ENCODE data around the gene EPHB1. TPM values are rescaled to one million over a fixed set of nuclear protein-coding genes. Genes with fewer than 3 reads are reported as not detected.

EPHB1 gene
- total RNA-seq, 1 experiment from 2014 or later = 7.0 TPM

- H3K9me3 Mint-ChIP-seq = 0 out of 2 replicates have a peak, but pooled peaks cover 5% of the 10 kb centered on the region
- DNase-seq (ENCODE audit: low spot score) (no peak), ATAC-seq (no peak)
- H3K36me3 Mint-ChIP-seq = no peaks in the 10 kb centered on the region
- TF ChIP-seq OVOL2 (CRISPR knock-in tag; IDR thresholded peaks at IDR 0.05; ENCODE audit: borderline replicate concordance) = no peak
- TF ChIP-seq E2F5 (CRISPR knock-in tag; IDR thresholded peaks at IDR 0.05) = no peak
- no peak for TF ChIP-seq TEAD1 (CRISPR knock-in tag; IDR thresholded peaks at IDR 0.05)
- TF ChIP-seq ERG (CRISPR knock-in tag; IDR thresholded peaks at IDR 0.05) = no peak
- TF ChIP-seq SOX15 (CRISPR knock-in tag; IDR thresholded peaks at IDR 0.05) = no peak
- no peak for TF ChIP-seq ZNF317 (CRISPR knock-in tag; IDR thresholded peaks at IDR 0.05; ENCODE audit: borderline replicate concordance, low read depth)
- no peak for TF ChIP-seq PRRX2 (CRISPR knock-in tag; IDR thresholded peaks at IDR 0.05)
- no peak for TF ChIP-seq FOXP1 (CRISPR knock-in tag; IDR thresholded peaks at IDR 0.05; ENCODE audit: borderline replicate concordance)
- TF ChIP-seq ZNF396 (CRISPR knock-in tag; IDR thresholded peaks at IDR 0.05; ENCODE audit: borderline replicate concordance) = no peak
- H3K27ac Mint-ChIP-seq = no peak overlapping the region
- CTCF ChIA-PET = interaction anchor here (1.5 to 2.5 kb wide), 4 partner anchors 45 to 289 kb away, joined by 3 to 15 read pairs (median 8); partner anchors contain the start of gene EPHB1
- H3K4me1 Mint-ChIP-seq = no peaks in the 10 kb centered on the region
- H3K27me3 Mint-ChIP-seq (ENCODE audit: low read depth) = peaks cover 5% of the 10 kb centered on the region
- H3K4me3 Mint-ChIP-seq = no peak overlapping the region
- POLR2A ChIA-PET = no interaction called here
Observed at GRCh38 chr3:134839422-134839821, 44.4 kb downstream of the EPHB1 start.

- 0 out of 2 replicates have a peak, but pooled peaks cover 5% of the 10 kb centered on the region for H3K9me3 Mint-ChIP-seq
- H3K27me3 Mint-ChIP-seq (ENCODE audit: low read depth) = peaks cover 4% of the 10 kb centered on the region
- no peaks in the 10 kb centered on the region for H3K36me3 Mint-ChIP-seq
- ChIA-PET CTCF (interaction anchor here (2.5 kb wide), 1 partner anchor 45 kb away, joined by 15 read pairs; the partner anchor contains the start of gene EPHB1), POLR2A (no interaction called here)
- TF ChIP-seq IRF2 (CRISPR knock-in tag; IDR thresholded peaks at IDR 0.05; ENCODE audit: borderline replicate concordance, low read depth) = no peak
- TF ChIP-seq AFF4 (CRISPR knock-in tag; IDR thresholded peaks at IDR 0.05; ENCODE audit: borderline replicate concordance) = no peak
- no peak for TF ChIP-seq GTF2I (CRISPR knock-in tag; conservative IDR thresholded peaks at IDR 0.05)
- no peak for TF ChIP-seq ATF3 (CRISPR knock-in tag; conservative IDR thresholded peaks at IDR 0.05)
- no peak for TF ChIP-seq ATF6 (CRISPR knock-in tag; IDR thresholded peaks at IDR 0.05)
- TF ChIP-seq KAT7 (CRISPR knock-in tag; IDR thresholded peaks at IDR 0.05; ENCODE audit: borderline replicate concordance) = no peak
- no peak for TF ChIP-seq ATF1 (CRISPR knock-in tag; IDR thresholded peaks at IDR 0.05)
- H3K4me3 Mint-ChIP-seq = no peak overlapping the region
- H3K4me1 Mint-ChIP-seq = no peaks in the 10 kb centered on the region
- H3K27ac Mint-ChIP-seq = no peak overlapping the region
- ATAC-seq = no peak
- no peak for DNase-seq (ENCODE audit: low spot score)
Observed at GRCh38 chr3:134839990-134840389, 44.9 kb downstream of the EPHB1 start.
